ENCODE data around the gene INHA.

Gene INHA

DNA sequence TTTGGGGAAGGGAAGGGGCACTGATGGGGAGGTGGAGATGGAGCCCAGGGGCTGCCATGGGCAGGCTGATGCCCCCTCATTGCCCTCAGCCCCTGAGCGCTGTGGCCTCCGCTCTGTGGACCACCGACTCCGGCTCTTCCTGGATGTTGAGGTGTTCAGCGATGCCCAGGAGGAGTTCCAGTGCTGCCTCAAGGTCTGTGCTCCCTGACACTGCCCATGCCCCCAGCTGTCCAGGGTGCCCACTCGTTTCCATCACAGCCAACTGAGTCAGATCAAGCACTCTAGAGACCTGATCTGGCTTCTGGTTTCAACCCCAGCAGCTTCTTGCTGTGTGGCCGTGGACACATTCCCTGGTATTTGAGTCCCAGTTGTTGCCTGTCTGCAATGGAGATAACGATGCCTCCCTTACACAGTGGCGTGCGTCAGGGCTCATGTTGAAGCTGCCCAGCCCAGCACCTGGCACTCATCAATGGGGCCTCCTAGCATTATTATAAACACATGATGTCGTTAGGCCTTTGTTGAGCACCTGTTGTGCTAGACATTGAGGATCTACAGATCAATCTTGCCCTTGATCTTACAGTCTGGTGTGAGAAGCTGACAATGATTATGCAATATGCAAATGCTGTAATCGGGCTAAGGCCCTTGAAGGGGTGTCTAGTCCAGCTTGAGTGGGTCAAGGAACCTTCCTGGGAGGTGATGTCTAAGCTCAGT, 39.9 kb downstream of the INHA start:
- TF ChIP-seq PPARA (CRISPR knock-in tag; IDR thresholded peaks at IDR 0.05; ENCODE audit: borderline replicate concordance) (no peak), OSR1 (CRISPR knock-in tag; IDR thresholded peaks at IDR 0.05) (no peak), TOX (CRISPR knock-in tag; IDR thresholded peaks at IDR 0.05; ENCODE audit: borderline replicate concordance) (no peak), ZNF8 (CRISPR knock-in tag; IDR thresholded peaks at IDR 0.05) (no peak), GLIS3 (CRISPR knock-in tag; IDR thresholded peaks at IDR 0.05) (no peak), BACH2 (CRISPR knock-in tag; IDR thresholded peaks at IDR 0.05; ENCODE audit: borderline replicate concordance) (no peak), ARNTL (CRISPR knock-in tag; IDR thresholded peaks at IDR 0.05; ENCODE audit: borderline replicate concordance, low read depth) (no peak), ZFP30 (CRISPR knock-in tag; IDR thresholded peaks at IDR 0.05) (no peak), ISL1 (CRISPR knock-in tag; IDR thresholded peaks at IDR 0.05) (no peak), ESRRG (CRISPR knock-in tag; IDR thresholded peaks at IDR 0.05) (no peak)
- TF ChIP-seq, protein P1, sequence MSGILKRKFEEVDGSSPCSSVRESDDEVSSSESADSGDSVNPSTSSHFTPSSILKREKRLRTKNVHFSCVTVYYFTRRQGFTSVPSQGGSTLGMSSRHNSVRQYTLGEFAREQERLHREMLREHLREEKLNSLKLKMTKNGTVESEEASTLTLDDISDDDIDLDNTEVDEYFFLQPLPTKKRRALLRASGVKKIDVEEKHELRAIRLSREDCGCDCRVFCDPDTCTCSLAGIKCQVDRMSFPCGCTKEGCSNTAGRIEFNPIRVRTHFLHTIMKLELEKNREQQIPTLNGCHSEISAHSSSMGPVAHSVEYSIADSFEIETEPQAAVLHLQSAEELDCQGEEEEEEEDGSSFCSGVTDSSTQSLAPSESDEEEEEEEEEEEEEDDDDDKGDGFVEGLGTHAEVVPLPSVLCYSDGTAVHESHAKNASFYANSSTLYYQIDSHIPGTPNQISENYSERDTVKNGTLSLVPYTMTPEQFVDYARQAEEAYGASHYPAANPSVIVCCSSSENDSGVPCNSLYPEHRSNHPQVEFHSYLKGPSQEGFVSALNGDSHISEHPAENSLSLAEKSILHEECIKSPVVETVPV (CRISPR knock-in tag; IDR thresholded peaks at IDR 0.05) = no peak
- TF ChIP-seq, protein P2, sequence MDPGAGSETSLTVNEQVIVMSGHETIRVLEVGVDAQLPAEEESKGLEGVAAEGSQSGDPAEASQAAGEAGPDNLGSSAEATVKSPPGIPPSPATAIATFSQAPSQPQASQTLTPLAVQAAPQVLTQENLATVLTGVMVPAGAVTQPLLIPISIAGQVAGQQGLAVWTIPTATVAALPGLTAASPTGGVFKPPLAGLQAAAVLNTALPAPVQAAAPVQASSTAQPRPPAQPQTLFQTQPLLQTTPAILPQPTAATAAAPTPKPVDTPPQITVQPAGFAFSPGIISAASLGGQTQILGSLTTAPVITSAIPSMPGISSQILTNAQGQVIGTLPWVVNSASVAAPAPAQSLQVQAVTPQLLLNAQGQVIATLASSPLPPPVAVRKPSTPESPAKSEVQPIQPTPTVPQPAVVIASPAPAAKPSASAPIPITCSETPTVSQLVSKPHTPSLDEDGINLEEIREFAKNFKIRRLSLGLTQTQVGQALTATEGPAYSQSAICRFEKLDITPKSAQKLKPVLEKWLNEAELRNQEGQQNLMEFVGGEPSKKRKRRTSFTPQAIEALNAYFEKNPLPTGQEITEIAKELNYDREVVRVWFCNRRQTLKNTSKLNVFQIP (CRISPR knock-in tag; IDR thresholded peaks at IDR 0.05; ENCODE audit: borderline replicate concordance, low read depth) = no peak
- TF ChIP-seq, protein P3, sequence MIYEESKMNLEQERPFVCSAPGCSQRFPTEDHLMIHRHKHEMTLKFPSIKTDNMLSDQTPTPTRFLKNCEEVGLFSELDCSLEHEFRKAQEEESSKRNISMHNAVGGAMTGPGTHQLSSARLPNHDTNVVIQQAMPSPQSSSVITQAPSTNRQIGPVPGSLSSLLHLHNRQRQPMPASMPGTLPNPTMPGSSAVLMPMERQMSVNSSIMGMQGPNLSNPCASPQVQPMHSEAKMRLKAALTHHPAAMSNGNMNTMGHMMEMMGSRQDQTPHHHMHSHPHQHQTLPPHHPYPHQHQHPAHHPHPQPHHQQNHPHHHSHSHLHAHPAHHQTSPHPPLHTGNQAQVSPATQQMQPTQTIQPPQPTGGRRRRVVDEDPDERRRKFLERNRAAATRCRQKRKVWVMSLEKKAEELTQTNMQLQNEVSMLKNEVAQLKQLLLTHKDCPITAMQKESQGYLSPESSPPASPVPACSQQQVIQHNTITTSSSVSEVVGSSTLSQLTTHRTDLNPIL (CRISPR knock-in tag; IDR thresholded peaks at IDR 0.05; ENCODE audit: low read depth) = no peak
- TF ChIP-seq, protein P4, sequence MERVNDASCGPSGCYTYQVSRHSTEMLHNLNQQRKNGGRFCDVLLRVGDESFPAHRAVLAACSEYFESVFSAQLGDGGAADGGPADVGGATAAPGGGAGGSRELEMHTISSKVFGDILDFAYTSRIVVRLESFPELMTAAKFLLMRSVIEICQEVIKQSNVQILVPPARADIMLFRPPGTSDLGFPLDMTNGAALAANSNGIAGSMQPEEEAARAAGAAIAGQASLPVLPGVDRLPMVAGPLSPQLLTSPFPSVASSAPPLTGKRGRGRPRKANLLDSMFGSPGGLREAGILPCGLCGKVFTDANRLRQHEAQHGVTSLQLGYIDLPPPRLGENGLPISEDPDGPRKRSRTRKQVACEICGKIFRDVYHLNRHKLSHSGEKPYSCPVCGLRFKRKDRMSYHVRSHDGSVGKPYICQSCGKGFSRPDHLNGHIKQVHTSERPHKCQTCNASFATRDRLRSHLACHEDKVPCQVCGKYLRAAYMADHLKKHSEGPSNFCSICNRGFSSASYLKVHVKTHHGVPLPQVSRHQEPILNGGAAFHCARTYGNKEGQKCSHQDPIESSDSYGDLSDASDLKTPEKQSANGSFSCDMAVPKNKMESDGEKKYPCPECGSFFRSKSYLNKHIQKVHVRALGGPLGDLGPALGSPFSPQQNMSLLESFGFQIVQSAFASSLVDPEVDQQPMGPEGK (CRISPR knock-in tag; IDR thresholded peaks at IDR 0.05; ENCODE audit: borderline replicate concordance) = no peak
- TF ChIP-seq, protein P5, sequence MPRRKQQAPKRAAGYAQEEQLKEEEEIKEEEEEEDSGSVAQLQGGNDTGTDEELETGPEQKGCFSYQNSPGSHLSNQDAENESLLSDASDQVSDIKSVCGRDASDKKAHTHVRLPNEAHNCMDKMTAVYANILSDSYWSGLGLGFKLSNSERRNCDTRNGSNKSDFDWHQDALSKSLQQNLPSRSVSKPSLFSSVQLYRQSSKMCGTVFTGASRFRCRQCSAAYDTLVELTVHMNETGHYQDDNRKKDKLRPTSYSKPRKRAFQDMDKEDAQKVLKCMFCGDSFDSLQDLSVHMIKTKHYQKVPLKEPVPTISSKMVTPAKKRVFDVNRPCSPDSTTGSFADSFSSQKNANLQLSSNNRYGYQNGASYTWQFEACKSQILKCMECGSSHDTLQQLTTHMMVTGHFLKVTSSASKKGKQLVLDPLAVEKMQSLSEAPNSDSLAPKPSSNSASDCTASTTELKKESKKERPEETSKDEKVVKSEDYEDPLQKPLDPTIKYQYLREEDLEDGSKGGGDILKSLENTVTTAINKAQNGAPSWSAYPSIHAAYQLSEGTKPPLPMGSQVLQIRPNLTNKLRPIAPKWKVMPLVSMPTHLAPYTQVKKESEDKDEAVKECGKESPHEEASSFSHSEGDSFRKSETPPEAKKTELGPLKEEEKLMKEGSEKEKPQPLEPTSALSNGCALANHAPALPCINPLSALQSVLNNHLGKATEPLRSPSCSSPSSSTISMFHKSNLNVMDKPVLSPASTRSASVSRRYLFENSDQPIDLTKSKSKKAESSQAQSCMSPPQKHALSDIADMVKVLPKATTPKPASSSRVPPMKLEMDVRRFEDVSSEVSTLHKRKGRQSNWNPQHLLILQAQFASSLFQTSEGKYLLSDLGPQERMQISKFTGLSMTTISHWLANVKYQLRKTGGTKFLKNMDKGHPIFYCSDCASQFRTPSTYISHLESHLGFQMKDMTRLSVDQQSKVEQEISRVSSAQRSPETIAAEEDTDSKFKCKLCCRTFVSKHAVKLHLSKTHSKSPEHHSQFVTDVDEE (CRISPR knock-in tag; IDR thresholded peaks at IDR 0.05) = no peak
- ATAC-seq = no peak

DNA sequence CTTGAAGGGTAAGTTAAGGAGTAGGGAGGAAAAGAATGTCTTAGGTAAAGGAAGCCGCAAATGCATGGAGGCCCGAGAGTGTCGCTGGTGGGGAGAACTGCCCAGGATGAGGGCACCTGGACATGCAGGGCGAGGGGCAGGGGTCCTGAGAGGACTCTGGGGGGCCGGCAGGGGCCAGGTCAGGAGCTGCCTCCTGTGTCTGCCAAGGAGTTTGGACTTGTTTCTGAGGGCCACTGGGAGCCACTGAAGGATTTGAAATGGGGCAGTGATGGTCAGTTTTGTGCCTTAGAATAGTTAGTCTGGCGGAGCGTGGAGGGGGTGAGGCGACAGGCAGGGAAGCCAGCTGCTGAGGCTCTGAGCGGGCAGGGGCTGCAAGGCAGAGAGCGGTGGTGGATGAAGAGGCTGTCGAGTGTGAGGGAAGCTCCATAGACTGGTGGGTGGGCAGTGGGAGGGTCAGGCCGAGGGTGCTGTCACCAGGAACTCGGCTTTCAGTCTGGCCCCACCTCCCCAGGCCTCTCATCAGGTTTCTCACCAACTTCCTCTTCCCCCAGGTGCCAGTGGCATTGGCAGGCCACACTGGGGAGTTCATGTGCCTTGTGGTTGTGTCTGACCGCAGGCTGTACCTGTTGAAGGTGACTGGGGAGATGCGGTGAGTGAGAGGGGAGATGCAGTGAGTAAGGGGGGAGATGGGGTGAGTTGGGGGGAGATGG, 40.6 kb downstream of the INHA start:
- TF ChIP-seq ISL1 (CRISPR knock-in tag; IDR thresholded peaks at IDR 0.05) (no peak), ZFP3 (CRISPR knock-in tag; IDR thresholded peaks at IDR 0.05) (no peak), TOX (CRISPR knock-in tag; IDR thresholded peaks at IDR 0.05; ENCODE audit: borderline replicate concordance) (no peak), PPARA (CRISPR knock-in tag; IDR thresholded peaks at IDR 0.05; ENCODE audit: borderline replicate concordance) (no peak), ESRRG (CRISPR knock-in tag; IDR thresholded peaks at IDR 0.05) (no peak)
- TF ChIP-seq, protein P1 (CRISPR knock-in tag; IDR thresholded peaks at IDR 0.05) = no peak
- ATAC-seq = no peak
